ENCODE data around the gene GRK4. TPM values are rescaled to one million over a fixed set of nuclear protein-coding genes. Genes with fewer than 3 reads are reported as not detected.

The GRK4 gene
- total RNA-seq, 1 donor from 2014 or later: 12.0 TPM

DNA sequence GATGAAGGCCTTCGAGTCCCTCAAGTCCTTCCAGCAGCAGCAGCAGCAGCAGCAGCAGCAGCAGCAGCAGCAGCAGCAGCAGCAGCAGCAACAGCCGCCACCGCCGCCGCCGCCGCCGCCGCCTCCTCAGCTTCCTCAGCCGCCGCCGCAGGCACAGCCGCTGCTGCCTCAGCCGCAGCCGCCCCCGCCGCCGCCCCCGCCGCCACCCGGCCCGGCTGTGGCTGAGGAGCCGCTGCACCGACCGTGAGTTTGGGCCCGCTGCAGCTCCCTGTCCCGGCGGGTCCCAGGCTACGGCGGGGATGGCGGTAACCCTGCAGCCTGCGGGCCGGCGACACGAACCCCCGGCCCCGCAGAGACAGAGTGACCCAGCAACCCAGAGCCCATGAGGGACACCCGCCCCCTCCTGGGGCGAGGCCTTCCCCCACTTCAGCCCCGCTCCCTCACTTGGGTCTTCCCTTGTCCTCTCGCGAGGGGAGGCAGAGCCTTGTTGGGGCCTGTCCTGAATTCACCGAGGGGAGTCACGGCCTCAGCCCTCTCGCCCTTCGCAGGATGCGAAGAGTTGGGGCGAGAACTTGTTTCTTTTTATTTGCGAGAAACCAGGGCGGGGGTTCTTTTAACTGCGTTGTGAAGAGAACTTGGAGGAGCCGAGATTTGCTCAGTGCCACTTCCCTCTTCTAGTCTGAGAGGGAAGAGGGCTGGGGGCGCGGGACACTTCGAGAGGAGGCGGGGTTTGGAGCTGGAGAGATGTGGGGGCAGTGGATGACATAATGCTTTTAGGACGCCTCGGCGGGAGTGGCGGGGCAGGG, 111.7 kb downstream of the GRK4 start:
- H3K4me3 Mint-ChIP-seq (ENCODE audit: unreplicated experiment): peak overlapping the region; percentile 94
- peaks cover 23% of the 10 kb centered on the region for H3K4me1 Mint-ChIP-seq (ENCODE audit: low read depth)
- no peaks in the 10 kb centered on the region for H3K27me3 Mint-ChIP-seq (ENCODE audit: low read depth)
- no peak for DNase-seq (ENCODE audit: low spot score)
- H3K36me3 Mint-ChIP-seq (ENCODE audit: low read depth): no peaks in the 10 kb centered on the region
- no peaks in the 10 kb centered on the region for H3K9me3 Mint-ChIP-seq (ENCODE audit: low read depth)
- H3K27ac Mint-ChIP-seq (ENCODE audit: unreplicated experiment): peak overlapping the region; percentile 98
- TF ChIP-seq, protein P1, sequence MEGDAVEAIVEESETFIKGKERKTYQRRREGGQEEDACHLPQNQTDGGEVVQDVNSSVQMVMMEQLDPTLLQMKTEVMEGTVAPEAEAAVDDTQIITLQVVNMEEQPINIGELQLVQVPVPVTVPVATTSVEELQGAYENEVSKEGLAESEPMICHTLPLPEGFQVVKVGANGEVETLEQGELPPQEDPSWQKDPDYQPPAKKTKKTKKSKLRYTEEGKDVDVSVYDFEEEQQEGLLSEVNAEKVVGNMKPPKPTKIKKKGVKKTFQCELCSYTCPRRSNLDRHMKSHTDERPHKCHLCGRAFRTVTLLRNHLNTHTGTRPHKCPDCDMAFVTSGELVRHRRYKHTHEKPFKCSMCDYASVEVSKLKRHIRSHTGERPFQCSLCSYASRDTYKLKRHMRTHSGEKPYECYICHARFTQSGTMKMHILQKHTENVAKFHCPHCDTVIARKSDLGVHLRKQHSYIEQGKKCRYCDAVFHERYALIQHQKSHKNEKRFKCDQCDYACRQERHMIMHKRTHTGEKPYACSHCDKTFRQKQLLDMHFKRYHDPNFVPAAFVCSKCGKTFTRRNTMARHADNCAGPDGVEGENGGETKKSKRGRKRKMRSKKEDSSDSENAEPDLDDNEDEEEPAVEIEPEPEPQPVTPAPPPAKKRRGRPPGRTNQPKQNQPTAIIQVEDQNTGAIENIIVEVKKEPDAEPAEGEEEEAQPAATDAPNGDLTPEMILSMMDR (IDR thresholded peaks at IDR 0.05): no peak

DNA sequence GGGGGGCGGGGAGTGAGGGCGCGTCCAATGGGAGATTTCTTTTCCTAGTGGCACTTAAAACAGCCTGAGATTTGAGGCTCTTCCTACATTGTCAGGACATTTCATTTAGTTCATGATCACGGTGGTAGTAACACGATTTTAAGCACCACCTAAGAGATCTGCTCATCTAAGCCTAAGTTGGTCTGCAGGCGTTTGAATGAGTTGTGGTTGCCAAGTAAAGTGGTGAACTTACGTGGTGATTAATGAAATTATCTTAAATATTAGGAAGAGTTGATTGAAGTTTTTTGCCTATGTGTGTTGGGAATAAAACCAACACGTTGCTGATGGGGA, 112.2 kb downstream of the GRK4 start:
- TF ChIP-seq, protein P1 (IDR thresholded peaks at IDR 0.05): no peak
- Mint-ChIP-seq H3K9me3 (ENCODE audit: low read depth) (no peaks in the 10 kb centered on the region), H3K36me3 (ENCODE audit: low read depth) (no peaks in the 10 kb centered on the region), H3K27me3 (ENCODE audit: low read depth) (no peaks in the 10 kb centered on the region), H3K27ac (ENCODE audit: unreplicated experiment) (peak overlapping the region; percentile 98), H3K4me3 (ENCODE audit: unreplicated experiment) (peak overlapping the region; percentile 94), H3K4me1 (ENCODE audit: low read depth) (peaks cover 23% of the 10 kb centered on the region)
- DNase-seq (ENCODE audit: low spot score): no peak

DNA sequence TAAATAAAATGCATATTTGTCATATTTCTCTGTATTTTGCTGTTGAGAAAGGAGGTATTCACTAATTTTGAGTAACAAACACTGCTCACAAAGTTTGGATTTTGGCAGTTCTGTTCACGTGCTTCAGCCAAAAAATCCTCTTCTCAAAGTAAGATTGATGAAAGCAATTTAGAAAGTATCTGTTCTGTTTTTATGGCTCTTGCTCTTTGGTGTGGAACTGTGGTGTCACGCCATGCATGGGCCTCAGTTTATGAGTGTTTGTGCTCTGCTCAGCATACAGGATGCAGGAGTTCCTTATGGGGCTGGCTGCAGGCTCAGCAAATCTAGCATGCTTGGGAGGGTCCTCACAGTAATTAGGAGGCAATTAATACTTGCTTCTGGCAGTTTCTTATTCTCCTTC, 114.4 kb downstream of the GRK4 start:
- Mint-ChIP-seq H3K4me1 (ENCODE audit: low read depth) (peaks cover 26% of the 10 kb centered on the region), H3K36me3 (ENCODE audit: low read depth) (no peaks in the 10 kb centered on the region), H3K9me3 (ENCODE audit: low read depth) (no peaks in the 10 kb centered on the region), H3K27me3 (ENCODE audit: low read depth) (no peaks in the 10 kb centered on the region), H3K27ac (ENCODE audit: unreplicated experiment) (peak overlapping the region; percentile 45), H3K4me3 (ENCODE audit: unreplicated experiment) (no peak overlapping the region)
- TF ChIP-seq, protein P1 (IDR thresholded peaks at IDR 0.05): no peak
- no peak for DNase-seq (ENCODE audit: low spot score)

DNA sequence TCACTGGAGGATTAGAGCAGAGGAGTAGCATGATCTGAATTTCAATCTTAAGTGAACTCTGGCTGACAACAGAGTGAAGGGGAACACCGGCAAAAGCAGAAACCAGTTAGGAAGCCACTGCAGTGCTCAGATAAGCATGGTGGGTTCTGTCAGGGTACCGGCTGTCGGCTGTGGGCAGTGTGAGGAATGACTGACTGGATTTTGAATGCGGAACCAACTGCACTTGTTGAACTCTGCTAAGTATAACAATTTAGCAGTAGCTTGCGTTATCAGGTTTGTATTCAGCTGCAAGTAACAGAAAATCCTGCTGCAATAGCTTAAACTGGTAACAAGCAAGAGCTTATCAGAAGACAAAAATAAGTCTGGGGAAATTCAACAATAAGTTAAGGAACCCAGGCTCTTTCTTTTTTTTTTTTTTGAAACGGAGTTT, 116.3 kb downstream of the GRK4 start:
- peaks cover 33% of the 10 kb centered on the region for H3K4me1 Mint-ChIP-seq (ENCODE audit: low read depth)
- H3K36me3 Mint-ChIP-seq (ENCODE audit: low read depth): peaks cover 2% of the 10 kb centered on the region
- H3K27me3 Mint-ChIP-seq (ENCODE audit: low read depth): no peaks in the 10 kb centered on the region

DNA sequence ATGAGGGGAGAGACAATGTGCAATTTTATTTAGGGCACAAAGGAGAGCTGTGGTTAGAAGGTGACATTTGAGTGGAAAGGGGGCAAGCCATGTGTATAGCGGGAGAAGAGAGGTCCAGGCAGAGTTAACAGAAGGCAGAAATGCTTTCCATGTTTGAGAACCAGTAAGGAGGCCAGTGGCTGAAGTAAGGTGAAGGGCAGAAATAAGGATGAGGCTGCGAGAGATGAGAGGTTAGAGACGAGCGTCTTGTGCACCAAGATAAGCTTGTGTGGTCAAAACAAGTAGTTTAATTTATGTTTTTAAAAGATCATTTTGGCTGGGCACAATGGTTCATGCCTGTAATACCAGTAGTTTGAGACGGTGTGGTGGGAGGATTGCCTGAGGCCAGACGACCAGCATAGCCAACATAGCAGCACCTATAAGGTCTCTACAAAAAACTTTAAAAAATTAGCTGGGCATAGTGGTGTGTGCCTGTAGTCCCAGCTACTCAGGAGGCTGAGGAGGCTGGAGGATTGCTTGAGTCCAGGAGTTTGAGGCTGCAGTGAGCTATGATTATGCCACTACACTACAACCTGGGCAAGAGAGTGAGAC, 119.6 kb downstream of the GRK4 start:
- Mint-ChIP-seq H3K4me3 (ENCODE audit: unreplicated experiment) (no peak overlapping the region), H3K4me1 (ENCODE audit: low read depth) (peaks cover 23% of the 10 kb centered on the region), H3K27ac (ENCODE audit: unreplicated experiment) (peak overlapping the region; percentile 55), H3K36me3 (ENCODE audit: low read depth) (peaks cover 2% of the 10 kb centered on the region), H3K27me3 (ENCODE audit: low read depth) (no peaks in the 10 kb centered on the region), H3K9me3 (ENCODE audit: low read depth) (no peaks in the 10 kb centered on the region)
- TF ChIP-seq, protein P1 (IDR thresholded peaks at IDR 0.05): no peak
- no peak for DNase-seq (ENCODE audit: low spot score)

More for the DNA sequence above, 116.3 kb downstream of the GRK4 start:
- no peak for DNase-seq (ENCODE audit: low spot score)
- TF ChIP-seq, protein P1 (IDR thresholded peaks at IDR 0.05): no peak
- H3K27ac Mint-ChIP-seq (ENCODE audit: unreplicated experiment): no peak overlapping the region
- no peaks in the 10 kb centered on the region for H3K9me3 Mint-ChIP-seq (ENCODE audit: low read depth)
- H3K4me3 Mint-ChIP-seq (ENCODE audit: unreplicated experiment): no peak overlapping the region
